PFSK-1 (cell line): Measurements from ENCODE around the gene KRTAP5-7.

ENCODE experiments used
- FOXP2 ChIP-seq: optimal IDR thresholded peaks from 2 replicates; pipeline ENCODE3; 2011; ENCODE audit warnings: borderline replicate concordance, control low read depth, inconsistent platforms; ENCODE audit not compliant: insufficient read depth; ENCODE audit errors: extremely low read length, extremely low read depth
- POLR2AphosphoS5 ChIP-seq: IDR thresholded peaks from 2 replicates; pipeline ENCODE4 v1.6.1; 2012; ENCODE audit warnings: low read depth, mild to moderate bottlenecking, control low read depth, low read length, moderate library complexity
- REST ChIP-seq, 2 experiments: IDR thresholded peaks; 2 replicates each; pipeline versions ENCODE4 v1.6.1 to v1.8.0; 2011 to 2012; ENCODE audit warnings: low read depth in 2 of 2, low read length in 2 of 2, control low read depth in 1 of 2, inconsistent platforms in 1 of 2, mild to moderate bottlenecking in 1 of 2, moderate library complexity in 1 of 2; ENCODE audit not compliant: insufficient read depth in 1 of 2
- SIN3A ChIP-seq: IDR thresholded peaks from 2 replicates; pipeline ENCODE4 v1.6.1; 2012; ENCODE audit warnings: mild to moderate bottlenecking, low read length, moderate library complexity, borderline replicate concordance; ENCODE audit not compliant: insufficient read depth
- TAF1 ChIP-seq: IDR thresholded peaks from 2 replicates; pipeline ENCODE4 v1.6.1; 2012; ENCODE audit warnings: low read length, control low read depth, borderline replicate concordance; ENCODE audit not compliant: insufficient read depth

GRCh38 chr11:71499546-71499945 is 27.5 kb upstream of the KRTAP5-7 start:
- no peak for TF ChIP-seq REST (IDR thresholded peaks at IDR 0.05; ENCODE audit: insufficient read depth in 1 of 2, low read depth in 2 of 2, low read length in 2 of 2)
- TF ChIP-seq POLR2AphosphoS5, result no peak
- no peak for TF ChIP-seq SIN3A
- no peak for TF ChIP-seq TAF1
- TF ChIP-seq FOXP2, result no peak
